OCI-M2 (cell line): Measurements from ENCODE around the gene DNAAF6.

Experiments used
- DNase-seq: peaks from one replicate; lab custom pipeline; 2025; ENCODE audit not compliant: unreplicated experiment; lab: John Stamatoyannopoulos, UW

The DNAAF6 gene

DNA sequence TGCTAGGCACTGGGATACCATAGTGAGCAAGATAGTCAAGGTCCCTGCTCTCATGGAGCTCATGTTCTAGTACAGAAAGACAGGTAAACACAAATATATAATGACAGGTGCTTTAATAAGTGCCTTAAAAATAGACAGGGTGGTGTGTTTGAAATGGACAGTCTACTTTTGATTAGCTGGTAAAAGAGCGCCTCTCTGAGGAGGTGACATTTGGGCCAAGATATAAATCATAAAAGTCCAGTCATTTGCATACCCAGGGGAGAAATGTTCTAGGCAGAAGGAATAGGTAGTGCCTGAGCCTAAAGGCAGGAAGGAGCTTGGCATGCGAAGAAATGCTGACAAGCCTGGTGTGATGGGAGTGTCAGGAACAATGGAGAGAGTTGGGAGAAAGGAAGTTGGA lies 83.6 kb downstream of the DNAAF6 start:
- no peak for DNase-seq

DNA sequence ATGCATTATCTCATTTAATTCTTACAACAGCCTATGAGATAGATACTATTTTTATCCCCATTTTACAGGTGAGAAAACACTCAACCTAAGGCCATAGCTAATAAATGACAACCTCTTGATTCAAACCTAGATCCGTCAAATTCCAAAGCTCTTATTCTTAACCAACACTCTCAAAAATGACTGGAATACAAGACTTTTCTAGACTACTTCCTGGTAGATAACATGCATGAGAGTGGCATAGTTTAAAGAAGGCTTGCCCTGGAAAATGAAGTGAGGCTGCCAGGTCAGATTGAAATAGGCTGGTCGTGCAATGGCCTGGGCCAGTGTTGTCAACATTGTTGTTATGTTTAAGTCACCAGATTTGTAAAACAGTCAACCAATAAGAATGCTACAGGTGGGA lies 86.6 kb downstream of the DNAAF6 start:
- no peak for DNase-seq
